Heart right ventricle (tissue), 16 donors: ENCODE measurements around the gene CDT1. TPM values are rescaled to one million over a fixed set of nuclear protein-coding genes. Genes with fewer than 3 reads are reported as not detected.

Experiments
- ATAC-seq, 8 donors: fragments of 200-7000 bp; cut with Tn5 transposase; one replicate each; pipeline ENCODE4 v1.9.1; 2020; ENCODE audit warnings: mild to moderate bottlenecking in 8 of 8, moderate library complexity in 8 of 8, moderate number of reproducible peaks in 1 of 8
- DNase-seq, 2 donors: peaks; one replicate each; pipeline ENCODE4 v3.0.0-alpha.2; 2020
- H3K27ac ChIP-seq, 10 donors: fragments of 200-600 bp; sonication (generic) in 2 of 10; one replicate each; pipeline versions ENCODE4 v1.5.0 to v1.8.0; 2020 to 2022; ENCODE audit warnings: mild to moderate bottlenecking in 3 of 10
- H3K27me3 ChIP-seq, 7 donors: fragments of 200-600 bp; one replicate each; pipeline ENCODE4 v1.8.0; 2021 to 2022; ENCODE audit warnings: mild to moderate bottlenecking in 2 of 7
- H3K36me3 ChIP-seq, 9 donors: fragments of 200-600 bp; sonication (generic) in 1 of 9; one replicate each; pipeline versions ENCODE4 v1.5.0 to v1.8.0; 2020 to 2022; ENCODE audit warnings: mild to moderate bottlenecking in 2 of 9
- H3K4me1 ChIP-seq, 9 donors: fragments of 200-600 bp; sonication (generic) in 1 of 9; one replicate each; pipeline versions ENCODE4 v1.5.0 to v1.8.0; 2020 to 2022; ENCODE audit warnings: mild to moderate bottlenecking in 4 of 9
- H3K4me3 ChIP-seq, 10 donors: fragments of 200-600 bp; sonication (generic) in 2 of 10; one replicate each; pipeline versions ENCODE4 v1.5.0 to v1.8.0; 2020 to 2022; ENCODE audit warnings: mild to moderate bottlenecking in 7 of 10, moderate library complexity in 2 of 10
- H3K9me3 ChIP-seq, 11 donors: fragments of 200-600 bp in 10 of 11; sonication (generic) in 2 of 11; one replicate each; pipeline versions ENCODE4 v1.5.0 to v1.8.0; 2013 to 2022; ENCODE audit warnings: mild to moderate bottlenecking in 2 of 11, control low read depth in 1 of 11, moderate library complexity in 1 of 11
- WGBS, 2 donors: extraction: QIAGEN DNeasy Blood & Tissue Kit; methylation state at CpG; one replicate each; pipeline ENCODE4 v1.1.7; 2013; ENCODE audit warnings: inconsistent platforms in 1 of 2; 5-methylcytosine and 5-hydroxymethylcytosine counted together
- intact Hi-C, 10 donors: fragments of 100-400 bp; cut with DNase I; formaldehyde crosslinking; loops; one replicate each; pipeline versions ENCODE4 v1.11.1 to v1.14.2; 2022
- polyA plus RNA-seq, 2 donors: library from polyadenylated mRNA; stranded (reverse); fragments of 200-250 nt; gene quantifications; one replicate each; pipeline ENCODE4 v1.2.3, GENCODE V29; 2013
- total RNA-seq, 10 donors: library from RNA; stranded (reverse); fragmentation: NEBNext Ultra II Directional in 3 of 10; extraction: Animal tissue kit (Norgen Biotek cat#: 25700) in 3 of 10; gene quantifications; one replicate each; pipeline versions ENCODE4 v1.2.1 to v1.2.4, GENCODE V29; 2021 to 2023
- TF ChIP-seq, protein P1 (sequence below), 9 donors: fragments of 200-600 bp; sonication (generic) in 2 of 9; IDR thresholded peaks; one replicate each; pipeline versions ENCODE4 v1.5.0 to v1.8.0; 2021 to 2022; ENCODE audit warnings: antibody characterized with exemption in 9 of 9, mild to moderate bottlenecking in 5 of 9, moderate library complexity in 1 of 9
- donor health status: Arrhythmogenic right ventricular cardiomyopathy.
- donor health status: ischemic (EF 13 %, LVEDD 7.1; RV severe dilation, severe dysfunction).
- donor health status: healthy with polysubstance abuse.
- donor health status: DM: no; HTN: yes; CAD: no.
- donor health status: DM: no; HTN: no; CAD: no.
- donor health status: ischemic (EF 25% LVEDD 6.9; RV normal size, moderate dysfunction).
- donor health status: ischemic (EF 25% LVEDD 5.7; RV mildly dilated, moderate dysfunction).
- donor health status: healthy.
- donor health status: DM: yes; HTN: yes; CAD: no.
- donor health status: Ischemic cardiomyopathy.
- donor health status: ischemic (EF 35%, LVEDD 5.7; RV mildly dilated, moderate dysfunction).
- donor health status: nonischemic (EF 11% LVEDD 7.7; RV severe dilation, severe dysfunction).
- donor health status: DM: yes; HTN: yes; CAD: no.
- donor health status: PGD.
- donor health status: ischemic (EF 29% LVEDD 5.4; RV normal size, mild dysfunction).
- donor health status: nonischemic (EF 23%, LVEDD 6.1; RV moderate dilation, normal function).

CDT1 gene
- total and polyA plus RNA-seq, 12 donors = 0.15 to 2.6 (median 0.35) TPM

DNA sequence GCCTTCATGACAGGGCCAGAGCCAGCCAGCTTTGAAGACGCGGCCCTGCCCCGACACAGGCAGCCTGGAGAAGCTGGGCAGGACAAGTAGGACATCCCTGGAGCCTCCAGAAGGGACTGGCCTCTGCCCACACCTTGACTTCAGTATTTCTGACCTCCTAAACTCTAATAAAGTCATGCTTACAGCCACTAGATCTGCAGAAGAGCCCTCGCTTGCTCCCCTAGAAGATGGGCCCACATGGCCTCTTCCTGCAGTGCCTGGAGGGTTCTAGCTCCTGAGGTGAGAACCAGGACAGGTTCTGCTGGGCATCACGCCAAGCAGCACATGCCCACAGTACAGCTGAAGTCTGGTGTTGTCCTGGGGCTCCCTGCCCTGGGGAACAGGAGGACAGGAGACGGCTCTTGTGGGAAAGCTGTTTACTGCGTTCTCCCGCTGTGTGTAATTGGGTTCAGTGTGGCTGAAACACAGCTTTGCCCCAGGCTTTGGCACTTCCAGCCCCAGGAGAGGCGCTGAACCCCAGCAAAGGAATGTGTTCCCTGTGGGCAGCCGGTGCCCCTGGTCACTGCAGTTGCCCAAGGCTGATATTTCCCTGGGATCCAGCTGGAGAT is 5.6 kb downstream of the CDT1 start:
- DNase-seq (no peak), ATAC-seq (no peak)
- Histone ChIP-seq H3K9me3 (no peaks in the 10 kb centered on the region), H3K27me3 (no peaks in the 10 kb centered on the region), H3K27ac (no peak overlapping the region), H3K4me3 (no peak overlapping the region), H3K4me1 (peaks cover 12 to 51% (median 36%) of the 10 kb centered on the region in 9 donors), H3K36me3 (peaks cover 0 to 31% (median 0%) of the 10 kb centered on the region in 9 donors)
- WGBS, 2 donors = 87 to 92% methylated on average over 10 of the region's 10 CpGs
- TF ChIP-seq, protein P1, sequence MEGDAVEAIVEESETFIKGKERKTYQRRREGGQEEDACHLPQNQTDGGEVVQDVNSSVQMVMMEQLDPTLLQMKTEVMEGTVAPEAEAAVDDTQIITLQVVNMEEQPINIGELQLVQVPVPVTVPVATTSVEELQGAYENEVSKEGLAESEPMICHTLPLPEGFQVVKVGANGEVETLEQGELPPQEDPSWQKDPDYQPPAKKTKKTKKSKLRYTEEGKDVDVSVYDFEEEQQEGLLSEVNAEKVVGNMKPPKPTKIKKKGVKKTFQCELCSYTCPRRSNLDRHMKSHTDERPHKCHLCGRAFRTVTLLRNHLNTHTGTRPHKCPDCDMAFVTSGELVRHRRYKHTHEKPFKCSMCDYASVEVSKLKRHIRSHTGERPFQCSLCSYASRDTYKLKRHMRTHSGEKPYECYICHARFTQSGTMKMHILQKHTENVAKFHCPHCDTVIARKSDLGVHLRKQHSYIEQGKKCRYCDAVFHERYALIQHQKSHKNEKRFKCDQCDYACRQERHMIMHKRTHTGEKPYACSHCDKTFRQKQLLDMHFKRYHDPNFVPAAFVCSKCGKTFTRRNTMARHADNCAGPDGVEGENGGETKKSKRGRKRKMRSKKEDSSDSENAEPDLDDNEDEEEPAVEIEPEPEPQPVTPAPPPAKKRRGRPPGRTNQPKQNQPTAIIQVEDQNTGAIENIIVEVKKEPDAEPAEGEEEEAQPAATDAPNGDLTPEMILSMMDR (IDR thresholded peaks at IDR 0.05) = no peak
- intact Hi-C loops = no loop called here

DNA sequence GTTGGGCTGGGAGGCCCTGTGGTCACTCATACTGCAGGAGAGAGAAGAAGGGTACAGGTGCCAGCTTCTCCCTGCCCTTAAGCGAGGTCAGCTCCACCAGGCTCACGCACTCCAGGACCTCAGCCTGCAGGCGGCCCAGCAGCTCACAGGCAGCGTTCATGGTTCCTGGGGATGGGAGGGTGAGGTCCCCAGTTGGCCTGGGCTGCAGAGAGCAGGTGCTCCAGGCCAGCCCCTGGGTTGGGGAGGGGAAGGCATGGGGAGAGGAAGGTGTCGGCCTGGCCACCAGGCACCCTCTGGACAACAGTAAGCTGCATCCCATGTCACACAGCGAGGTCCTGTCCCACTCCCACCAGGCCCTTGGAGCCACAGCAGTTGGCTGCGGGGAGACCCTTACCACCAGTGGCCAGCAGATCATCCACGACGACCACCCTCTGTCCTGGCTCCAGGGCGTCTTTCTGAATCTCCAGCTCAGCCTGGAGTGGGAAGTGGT is 6.1 kb downstream of the CDT1 start:
- Histone ChIP-seq H3K36me3 (peaks cover 0 to 31% (median 0%) of the 10 kb centered on the region in 9 donors), H3K4me1 (peaks cover 12 to 45% (median 30%) of the 10 kb centered on the region in 9 donors), H3K27me3 (no peaks in the 10 kb centered on the region), H3K4me3 (no peak overlapping the region), H3K9me3 (no peaks in the 10 kb centered on the region), H3K27ac (no peak overlapping the region)
- DNase-seq = no peak
- intact Hi-C loops = loop anchor here in 8 of 10 donors (2.0 to 10.0 kb wide), 9 partner anchors 47 to 408 kb away; partner anchors contain the start of genes GALNS (in 4 of the 8), TRAPPC2L (in 4 of the 8), CDH15 (in 2 of the 8) and ZNF778 (in 1 of the 8)
- WGBS, 2 donors = 86 to 87% methylated on average over 10 of the region's 10 CpGs
- ATAC-seq = no peak
- TF ChIP-seq, protein P1 (IDR thresholded peaks at IDR 0.05) = no peak

DNA sequence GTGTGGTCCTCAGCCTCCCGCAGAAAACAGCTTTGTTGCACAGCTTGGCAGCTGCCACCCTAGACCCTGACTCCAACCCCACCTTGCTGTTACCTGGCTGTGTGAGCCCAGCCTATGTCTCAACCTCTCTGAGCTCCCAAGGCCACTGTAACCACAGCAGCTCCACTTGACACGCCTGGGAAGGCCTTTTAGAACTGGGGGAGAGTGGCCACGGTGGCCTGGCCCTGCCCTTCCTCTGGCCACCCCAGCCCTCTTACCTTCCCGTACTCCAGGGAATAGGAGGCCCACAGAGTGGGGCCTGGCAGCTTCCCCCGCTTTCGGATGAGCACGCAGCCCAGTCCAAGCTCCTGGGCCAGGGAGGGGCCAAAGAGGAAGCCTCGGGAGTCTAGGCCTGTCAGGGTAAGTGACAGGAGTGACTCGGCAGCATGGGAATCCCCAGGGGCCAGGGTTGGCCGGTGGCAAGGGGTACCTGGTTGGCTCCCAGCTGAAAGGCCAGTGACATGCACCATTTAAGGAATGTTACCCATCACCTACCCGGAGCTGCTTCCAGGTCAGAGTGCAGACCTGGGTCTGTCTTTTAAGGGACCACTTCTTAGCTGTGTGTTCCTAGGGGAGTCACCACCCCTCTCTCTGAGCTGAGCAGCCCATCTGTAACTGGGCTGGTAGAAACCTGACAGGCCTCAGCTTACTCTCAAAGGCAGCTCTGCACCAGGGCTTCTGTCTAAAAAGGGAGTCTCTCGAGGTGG is 6.8 kb downstream of the CDT1 start:
- TF ChIP-seq, protein P1 (IDR thresholded peaks at IDR 0.05) = no peak
- Histone ChIP-seq H3K27ac (peak overlapping the region in 7 of 10 donors; percentile 89 to 97 (median 92)), H3K36me3 (peaks cover 0 to 31% (median 0%) of the 10 kb centered on the region in 9 donors), H3K4me3 (peak overlapping the region in 9 of 10 donors; percentile 50 to 94 (median 82)), H3K9me3 (no peaks in the 10 kb centered on the region), H3K27me3 (no peaks in the 10 kb centered on the region), H3K4me1 (peaks cover 12 to 40% (median 30%) of the 10 kb centered on the region in 9 donors)
- intact Hi-C loops = loop anchor here in 8 of 10 donors (2.0 to 10.0 kb wide), 9 partner anchors 46 to 407 kb away; partner anchors contain the start of genes GALNS (in 4 of the 8), TRAPPC2L (in 4 of the 8), CDH15 (in 2 of the 8) and ZNF778 (in 1 of the 8)
- 45 to 47% methylated on average over 12 of the region's 12 CpGs for WGBS, 2 donors
- no peak for ATAC-seq
- DNase-seq = no peak
